Ramos (cell line): ENCODE measurements around the gene WDR93.

Experiments used
- in situ Hi-C: fragments of 300-500 bp; cut with MboI; formaldehyde crosslinking; loops from one replicate; pipeline ENCODE4 v1.14.3; 2022; ENCODE audit warnings: low sequenced_read_pairs; ENCODE audit not compliant: unreplicated experiment

WDR93 gene

DNA sequence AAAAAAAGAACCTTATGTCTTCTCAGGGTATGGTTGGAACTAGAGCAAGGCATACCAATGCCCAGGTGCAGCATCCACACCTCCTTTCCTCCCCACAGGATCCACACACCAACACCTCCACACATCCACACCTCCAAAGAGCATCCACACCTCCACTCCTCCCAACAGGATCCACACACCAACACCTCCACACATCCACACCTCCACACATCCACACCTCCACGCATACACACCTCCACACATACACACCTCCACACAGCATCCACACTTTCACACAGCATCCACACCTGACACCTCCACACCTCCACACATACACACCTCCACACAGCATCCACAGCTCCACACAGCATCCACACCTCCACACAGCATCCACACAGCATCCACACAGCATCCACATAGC, 55.2 kb downstream of the WDR93 start:
- in situ Hi-C loops = no loop called here

DNA sequence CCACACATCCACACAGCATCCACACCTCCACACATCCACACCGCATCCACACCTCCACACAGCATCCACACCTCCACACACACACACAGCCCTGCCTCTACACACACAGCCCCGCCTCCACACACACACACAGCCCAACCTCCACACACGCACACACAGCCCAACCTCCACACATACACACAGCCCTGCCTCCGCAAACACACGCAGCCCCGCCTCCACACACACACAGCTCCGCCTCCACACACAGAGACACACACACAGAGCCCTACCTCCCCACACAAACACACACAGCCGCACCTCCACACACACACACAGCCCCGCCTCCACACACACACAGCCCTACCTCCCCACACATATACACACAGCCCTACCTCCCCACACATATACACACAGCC, 55.8 kb downstream of the WDR93 start:
- in situ Hi-C loops = no loop called here

- in situ Hi-C loops = no loop called here
Measured at GRCh38 chr15:89747708-89748682, 57.4 kb downstream of the WDR93 start.

GRCh38 chr15:89749054-89749453, 58.4 kb downstream of the WDR93 start:
- in situ Hi-C loops = no loop called here

GRCh38 chr15:89749526-89749925, 58.9 kb downstream of the WDR93 start:
- in situ Hi-C loops = no loop called here

GRCh38 chr15:89749951-89750559, 59.4 kb downstream of the WDR93 start:
- in situ Hi-C loops = no loop called here

DNA sequence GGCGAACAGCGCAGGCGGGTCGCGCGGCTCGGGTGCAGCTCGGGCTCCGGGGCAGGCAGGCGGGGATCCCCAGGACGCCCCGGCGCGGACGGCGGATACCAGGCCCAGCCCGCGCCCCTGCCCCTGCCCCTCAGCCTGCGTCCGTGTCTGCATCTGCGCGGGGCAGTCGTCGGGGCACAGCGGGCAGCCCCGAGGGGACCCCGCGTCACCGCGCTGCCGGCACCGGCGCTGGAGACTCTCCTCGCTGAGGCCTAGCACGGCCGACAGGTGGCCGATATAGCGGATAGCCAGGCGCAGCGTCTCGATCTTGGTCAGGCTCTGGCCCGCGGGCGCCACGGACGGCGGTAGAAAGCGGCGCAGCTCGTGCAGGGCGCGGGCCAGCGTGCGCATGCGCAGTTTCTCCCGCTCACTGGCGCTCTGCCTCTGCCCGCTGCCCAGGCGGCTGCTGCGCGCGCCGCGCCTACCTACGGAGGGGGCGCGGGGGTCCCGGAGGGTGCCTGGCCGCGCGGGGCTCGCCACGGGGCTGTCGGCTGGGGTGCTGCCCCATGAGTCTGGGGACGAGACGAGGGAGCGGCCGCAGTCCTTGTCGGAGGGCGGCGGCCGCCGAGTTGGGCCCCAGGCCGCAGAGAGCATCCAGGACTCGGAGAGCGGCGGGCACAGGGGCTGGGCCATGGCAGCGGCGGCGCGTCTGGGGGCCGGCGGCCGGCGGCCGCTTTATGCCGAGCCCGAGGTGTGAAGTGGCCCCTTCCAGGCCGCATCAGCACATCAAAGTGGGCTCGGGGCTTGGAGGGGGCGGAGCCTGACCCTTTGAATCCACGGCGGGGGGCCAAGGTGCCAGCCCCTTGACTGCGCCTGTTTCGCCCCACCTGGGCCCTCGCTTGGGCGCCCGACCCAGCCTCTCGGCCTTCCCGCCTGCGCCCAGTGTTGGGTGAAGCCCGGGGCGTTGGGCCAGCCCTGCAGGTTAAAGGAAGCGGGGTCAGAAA, 60.2 kb downstream of the WDR93 start, which contains the start of gene MESP1:
Gene MESP1, minus strand, starts transcription at position 690 of the 983 bp plus-strand sequence. Its CDS starts 18 bp downstream, at position 672.
- in situ Hi-C loops = no loop called here

DNA sequence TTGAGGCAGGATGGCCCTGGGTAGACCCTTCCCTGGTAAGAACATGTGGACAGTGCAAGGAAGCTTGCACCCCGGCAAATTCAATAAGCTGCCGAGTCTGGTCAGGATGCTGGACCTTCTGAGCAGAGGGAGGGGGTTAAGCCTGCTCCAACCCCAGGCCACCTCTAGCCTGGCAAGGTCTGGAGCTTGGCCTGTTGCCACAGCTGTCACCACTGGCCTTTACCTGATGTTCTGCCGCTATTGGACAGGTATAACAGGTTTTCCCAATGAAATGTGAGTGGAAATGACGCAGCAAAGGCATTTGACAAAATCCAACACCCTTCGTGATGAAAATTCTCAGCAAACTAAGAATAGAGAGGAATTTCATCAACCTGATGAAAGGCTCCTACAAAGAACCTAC, 61.1 kb downstream of the WDR93 start:
- in situ Hi-C loops = no loop called here

GRCh38 chr15:89753855-89754254, 63.2 kb downstream of the WDR93 start:
- in situ Hi-C loops = no loop called here

- in situ Hi-C loops = loop anchor here (5.0 kb wide), 2 partner anchors 123 to 333 kb away; no protein-coding TSS in a partner anchor
Measured at GRCh38 chr15:89754361-89755154, 63.9 kb downstream of the WDR93 start.

GRCh38 chr15:89755701-89756100, 65.1 kb downstream of the WDR93 start:
- in situ Hi-C loops = loop anchor here (5.0 kb wide), 2 partner anchors 122 to 332 kb away; no protein-coding TSS in a partner anchor

GRCh38 chr15:89756897-89757296, 66.3 kb downstream of the WDR93 start:
- in situ Hi-C loops = loop anchor here (5.0 kb wide), 2 partner anchors 120 to 330 kb away; no protein-coding TSS in a partner anchor

DNA sequence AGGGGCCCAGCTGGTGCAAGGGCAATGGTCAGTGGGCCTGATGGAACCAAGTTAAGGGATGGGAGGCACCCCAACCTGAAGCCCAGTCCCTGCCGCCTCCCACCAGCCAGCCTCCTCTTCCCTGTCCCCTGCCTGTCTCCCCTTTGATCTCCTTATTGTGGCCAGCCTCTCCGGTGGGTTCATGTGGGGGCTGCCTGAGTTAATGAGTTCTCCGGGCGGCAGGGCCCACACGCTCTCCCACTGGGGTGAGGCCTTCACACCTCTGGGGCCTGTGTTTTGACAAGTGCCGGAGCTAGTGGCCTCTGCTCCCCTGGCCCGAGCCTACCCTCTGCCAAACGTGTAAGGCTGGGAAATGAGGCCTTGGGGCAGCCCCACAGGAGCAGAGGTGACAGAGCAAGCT, 67.7 kb downstream of the WDR93 start:
- in situ Hi-C loops = loop anchor here (5.0 kb wide), 2 partner anchors 119 to 329 kb away; no protein-coding TSS in a partner anchor

GRCh38 chr15:89758981-89759380, 68.4 kb downstream of the WDR93 start:
- in situ Hi-C loops = loop anchor here (5.0 kb wide), 2 partner anchors 118 to 328 kb away; no protein-coding TSS in a partner anchor

GRCh38 chr15:89759835-89760234, 69.2 kb downstream of the WDR93 start:
- in situ Hi-C loops = loop anchor here (5.0 kb wide), 2 partner anchors 117 to 327 kb away; no protein-coding TSS in a partner anchor

DNA sequence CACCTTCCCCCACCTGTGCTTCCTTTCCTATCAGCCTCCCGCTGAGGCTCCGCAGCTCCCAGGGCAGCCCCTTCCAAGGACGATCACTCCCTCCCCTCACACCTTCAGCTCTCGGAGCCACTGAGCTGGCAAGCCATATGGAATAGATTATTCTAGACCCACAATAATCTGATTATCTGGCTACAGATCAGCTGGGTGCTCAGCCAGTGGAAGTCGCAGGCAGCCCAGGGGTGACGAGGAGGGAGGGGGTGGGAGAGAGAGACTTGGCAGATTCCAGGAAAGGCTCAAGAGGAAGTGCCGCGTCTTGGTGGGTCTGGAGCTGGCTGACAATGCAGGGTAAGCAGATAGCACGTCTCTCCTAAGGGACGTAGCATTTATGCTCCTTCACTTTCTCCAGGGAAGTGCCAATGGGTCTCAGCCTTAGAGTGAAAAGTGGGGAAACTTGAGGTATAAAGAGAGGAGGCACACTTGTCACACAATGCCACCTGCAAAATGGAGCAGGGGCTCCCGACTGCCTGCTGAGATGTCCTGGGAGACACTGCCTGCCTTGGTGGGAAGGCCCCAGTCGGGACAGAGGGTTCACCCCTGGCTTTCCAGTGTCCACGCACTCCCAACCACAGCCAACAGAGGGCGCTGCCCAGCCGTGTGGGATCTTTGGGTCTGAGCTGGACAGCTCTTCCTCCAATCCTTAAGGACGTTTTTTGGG, 69.8 kb downstream of the WDR93 start:
- in situ Hi-C loops = no loop called here

- in situ Hi-C loops = no loop called here
Measured at GRCh38 chr15:89761009-89761831, 70.6 kb downstream of the WDR93 start.

DNA sequence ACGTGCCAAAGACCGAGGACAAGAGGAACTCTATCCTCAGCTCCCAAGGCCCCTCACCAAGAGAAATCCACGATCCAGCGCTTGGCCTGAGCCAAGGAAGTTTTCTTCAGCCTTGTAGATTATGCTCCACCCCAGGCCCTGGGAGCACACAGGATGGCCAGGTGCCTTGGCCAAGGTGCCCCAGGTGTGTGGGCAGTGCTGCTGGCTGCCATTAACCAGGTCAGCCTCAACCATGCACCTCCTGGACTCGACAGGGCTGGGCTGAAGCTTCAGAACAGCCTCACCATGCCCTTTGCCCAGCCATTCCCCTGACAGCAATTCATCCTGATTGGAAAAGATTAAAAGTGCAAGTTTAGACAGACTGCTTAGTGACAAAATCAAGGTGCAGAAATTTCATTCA, 71.3 kb downstream of the WDR93 start:
- in situ Hi-C loops = no loop called here
